ENCODE results near the gene MATN1. TPM values are rescaled to one million over a fixed set of nuclear protein-coding genes. Genes with fewer than 3 reads are reported as not detected.

MATN1 gene
- total and polyA plus RNA-seq, 2 experiments from 2014 or later, result 0.32 TPM; not detected in 1

DNA sequence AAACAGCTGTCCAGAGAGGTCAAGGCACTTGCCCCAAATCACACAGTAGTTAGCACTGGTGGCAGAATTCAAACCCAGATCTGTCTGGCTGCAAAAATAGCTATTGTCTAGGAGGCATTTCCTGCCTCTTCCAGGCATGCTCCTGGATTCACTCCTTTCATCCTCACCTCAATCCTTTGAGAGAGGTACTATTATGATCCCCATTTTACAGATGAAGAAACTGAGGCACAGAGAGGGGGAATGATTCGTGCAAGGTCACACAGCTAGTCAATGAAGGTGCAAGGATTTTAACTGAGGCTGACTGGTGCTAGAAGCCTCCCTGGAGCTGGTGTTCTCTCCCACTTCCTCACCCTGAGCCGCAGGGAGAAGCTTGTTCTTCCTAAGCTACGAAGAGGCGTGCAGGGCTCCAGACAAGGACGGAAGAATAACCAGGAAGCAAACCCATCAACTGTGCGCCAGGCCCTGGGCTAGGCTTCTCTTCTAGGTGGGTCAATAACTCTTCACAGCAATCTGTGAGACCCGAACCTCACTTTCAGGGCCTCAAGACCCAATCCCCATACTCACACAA, 34.8 kb upstream of the MATN1 start:
- in situ Hi-C loops (cut with MboI), result no loop called here
- Histone ChIP-seq H3K4me1 (ENCODE audit: insufficient read depth) (peaks cover 15% of the 10 kb centered on the region), H2AFZ (no peak overlapping the region), H3K36me3 (ENCODE audit: low read depth) (no peaks in the 10 kb centered on the region), H3K27ac (no peak overlapping the region), H3K79me2 (ENCODE audit: insufficient read depth) (no peaks in the 10 kb centered on the region), H3K4me3 (no peak overlapping the region), H3F3A (ENCODE audit: insufficient read depth) (peaks cover 16% of the 10 kb centered on the region), H3K9ac (no peak overlapping the region), H4K20me1 (ENCODE audit: insufficient read depth) (no peaks in the 10 kb centered on the region), H3K9me2 (ENCODE audit: insufficient read depth) (no peaks in the 10 kb centered on the region), H3K4me2 (ENCODE audit: unreplicated experiment) (no peak overlapping the region), H3K9me3 (ENCODE audit: low read depth) (no peaks in the 10 kb centered on the region), H3K27me3 (replicated peaks; ENCODE audit: insufficient read depth) (no peaks in the 10 kb centered on the region)
- TF ChIP-seq EZH2phosphoT487 (IDR thresholded peaks at IDR 0.05; ENCODE audit: insufficient read depth, low read depth) (no peak), EZH2 (IDR thresholded peaks at IDR 0.05; ENCODE audit: insufficient read depth, poor library complexity, severe bottlenecking) (no peak)
- no peak for DNase-seq
- 74% methylated on average over 7 of the region's 7 CpGs for WGBS, 2 experiments (ENCODE audit: low coverage in 1 of 2, low lambda C conversion rate in 2 of 2, missing lambda C conversion rate in 2 of 2)

DNA sequence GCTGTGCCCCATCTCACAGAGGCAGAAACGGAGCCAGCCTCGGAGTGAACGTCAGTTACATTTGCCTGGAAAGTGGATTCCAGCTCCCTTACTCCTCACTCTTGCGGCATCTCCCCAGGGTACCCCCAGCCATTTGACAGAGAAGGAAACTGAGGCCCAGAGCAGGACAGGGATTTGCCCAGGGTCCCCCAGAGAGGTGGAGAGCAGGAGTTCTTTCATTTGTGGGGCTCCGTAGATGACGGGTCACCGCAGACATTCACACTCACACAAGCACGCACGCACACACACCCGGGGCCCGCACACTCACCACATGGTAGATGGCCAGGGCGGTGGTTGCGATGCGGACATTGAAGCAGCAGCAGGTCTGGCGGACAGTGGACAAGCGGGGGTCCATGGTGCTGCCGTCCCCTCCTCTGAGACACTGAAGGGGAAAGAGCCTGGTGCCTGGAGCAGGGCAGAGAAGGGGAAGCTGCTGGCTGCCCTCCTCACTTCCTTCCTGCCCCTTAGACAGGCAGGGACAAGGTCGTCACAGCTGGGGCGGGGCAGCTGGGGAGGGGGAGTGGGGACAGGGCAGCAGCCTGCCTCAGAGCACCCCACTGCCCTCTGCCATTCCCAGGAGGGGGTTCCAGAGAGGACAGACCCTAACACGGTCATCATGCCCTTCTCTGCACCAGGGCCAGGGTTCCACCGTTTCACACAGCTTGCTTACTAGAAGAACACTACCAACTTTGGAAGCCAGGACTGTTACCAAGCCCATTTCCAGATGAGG, 34.2 kb upstream of the MATN1 start, which contains the start of gene LAPTM5:
Gene LAPTM5, minus strand, starts transcription at position 423 of the 769 bp plus-strand sequence. Its CDS starts 29 bp downstream, at position 394.
- DNase-seq, result no peak
- H3K9ac ChIP-seq, result no peak within 1 kb of the TSS
- peaks cover 16% of the 10 kb centered on the region for H3F3A ChIP-seq (ENCODE audit: insufficient read depth)
- no peaks in the 10 kb centered on the region for H3K9me3 ChIP-seq (ENCODE audit: low read depth)
- H3K9me2 ChIP-seq (ENCODE audit: insufficient read depth), result no peaks in the 10 kb centered on the region
- in situ Hi-C loops (cut with MboI), result no loop called here
- no peak within 1 kb of the TSS for H3K27ac ChIP-seq
- H3K27me3 ChIP-seq (replicated peaks; ENCODE audit: insufficient read depth), result no peaks in the 10 kb centered on the region
- peaks cover 15% of the 10 kb centered on the region for H3K4me1 ChIP-seq (ENCODE audit: insufficient read depth)
- H3K79me2 ChIP-seq (ENCODE audit: insufficient read depth), result no peaks in the 10 kb centered on the region
- H2AFZ ChIP-seq, result no peak within 1 kb of the TSS
- WGBS, 2 experiments (ENCODE audit: low coverage in 1 of 2, low lambda C conversion rate in 2 of 2, missing lambda C conversion rate in 2 of 2), result 85 to 86% methylated on average over 20 to 21 of the region's 21 CpGs
- H3K4me2 ChIP-seq (ENCODE audit: unreplicated experiment), result no peak within 1 kb of the TSS
- TF ChIP-seq EZH2 (IDR thresholded peaks at IDR 0.05; ENCODE audit: insufficient read depth, poor library complexity, severe bottlenecking) (no peak), EZH2phosphoT487 (IDR thresholded peaks at IDR 0.05; ENCODE audit: insufficient read depth, low read depth) (no peak)
- no peaks in the 10 kb centered on the region for H3K36me3 ChIP-seq (ENCODE audit: low read depth)
- no peaks in the 10 kb centered on the region for H4K20me1 ChIP-seq (ENCODE audit: insufficient read depth)
- H3K4me3 ChIP-seq, result no peak within 1 kb of the TSS

DNA sequence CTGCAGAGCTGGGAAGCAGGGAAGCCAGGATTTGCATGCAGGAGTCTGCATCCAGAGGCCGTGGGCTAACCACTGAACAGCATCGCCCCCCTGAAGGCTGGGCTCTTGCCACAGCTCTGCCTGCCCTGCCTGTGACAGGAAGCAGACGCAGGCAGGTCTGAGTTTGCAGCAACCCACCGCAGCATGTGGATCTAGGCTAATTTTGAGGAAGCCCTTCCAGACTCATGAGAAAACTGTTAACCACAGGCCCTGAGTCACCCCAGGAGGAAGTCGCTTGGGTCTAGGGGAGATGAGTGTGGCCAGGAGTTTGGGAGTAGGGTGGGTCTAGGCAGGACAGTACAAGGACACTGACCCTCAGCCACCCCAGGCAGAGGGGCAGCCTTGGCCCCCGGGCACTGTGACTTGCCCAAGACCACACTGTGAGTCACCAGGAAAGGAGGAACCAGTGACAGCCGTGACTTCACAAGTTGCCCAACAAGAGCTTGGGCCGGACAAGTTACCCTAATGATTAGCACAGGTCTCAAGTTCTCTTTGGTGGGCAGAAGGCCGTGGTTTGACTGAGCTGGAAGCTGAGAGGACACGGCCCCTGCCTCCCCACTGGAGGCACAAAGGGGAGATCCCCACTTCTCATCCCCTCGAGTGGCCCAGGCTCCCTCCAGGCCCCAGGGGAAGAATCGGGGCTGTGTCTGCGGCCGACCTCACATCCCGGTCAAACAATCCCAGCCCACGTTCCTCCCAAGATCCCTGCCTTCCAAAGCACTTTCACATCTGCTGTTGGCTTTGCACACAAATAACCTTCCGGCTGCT, 33.4 kb upstream of the MATN1 start:
- no peaks in the 10 kb centered on the region for H3K9me2 ChIP-seq (ENCODE audit: insufficient read depth)
- H3K9me3 ChIP-seq (ENCODE audit: low read depth), result no peaks in the 10 kb centered on the region
- no peak overlapping the region for H2AFZ ChIP-seq
- DNase-seq, result peak; percentile 92
- H3K27ac ChIP-seq, result no peak overlapping the region
- WGBS, 2 experiments (ENCODE audit: low coverage in 1 of 2, low lambda C conversion rate in 2 of 2, missing lambda C conversion rate in 2 of 2), result 49 to 55% methylated on average over 17 of the region's 17 CpGs
- no peak overlapping the region for H3K9ac ChIP-seq
- H3K79me2 ChIP-seq (ENCODE audit: insufficient read depth), result no peaks in the 10 kb centered on the region
- TF ChIP-seq EZH2 (IDR thresholded peaks at IDR 0.05; ENCODE audit: insufficient read depth, poor library complexity, severe bottlenecking) (no peak), EZH2phosphoT487 (IDR thresholded peaks at IDR 0.05; ENCODE audit: insufficient read depth, low read depth) (no peak)
- H3K4me1 ChIP-seq (ENCODE audit: insufficient read depth), result peaks cover 15% of the 10 kb centered on the region
- no peaks in the 10 kb centered on the region for H3K36me3 ChIP-seq (ENCODE audit: low read depth)
- no peak overlapping the region for H3K4me3 ChIP-seq
- H4K20me1 ChIP-seq (ENCODE audit: insufficient read depth), result no peaks in the 10 kb centered on the region
- no peaks in the 10 kb centered on the region for H3K27me3 ChIP-seq (replicated peaks; ENCODE audit: insufficient read depth)
- in situ Hi-C loops (cut with MboI), result no loop called here
- H3F3A ChIP-seq (ENCODE audit: insufficient read depth), result peaks cover 16% of the 10 kb centered on the region
- no peak overlapping the region for H3K4me2 ChIP-seq (ENCODE audit: unreplicated experiment)

DNA sequence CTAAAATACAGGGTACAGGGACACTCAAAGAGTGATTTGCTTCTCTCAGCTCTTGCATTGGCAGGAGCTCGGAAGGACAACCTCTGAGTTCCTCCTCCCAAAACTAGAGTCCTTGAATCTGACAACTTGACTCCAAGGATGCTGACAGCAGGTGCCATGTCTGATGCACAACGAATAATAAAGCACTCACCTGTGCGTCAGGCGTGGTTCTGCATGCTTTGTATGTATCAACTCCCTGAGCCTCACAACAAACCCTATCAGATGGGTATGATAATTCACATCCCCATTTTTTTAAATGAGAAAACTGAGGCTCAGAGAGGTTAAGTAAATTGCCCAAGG, 32.8 kb upstream of the MATN1 start:
- Histone ChIP-seq H3K4me3 (no peak overlapping the region), H3K27me3 (replicated peaks; ENCODE audit: insufficient read depth) (no peaks in the 10 kb centered on the region), H3K27ac (no peak overlapping the region), H3K4me1 (ENCODE audit: insufficient read depth) (peaks cover 15% of the 10 kb centered on the region), H3K9me3 (ENCODE audit: low read depth) (no peaks in the 10 kb centered on the region), H4K20me1 (ENCODE audit: insufficient read depth) (no peaks in the 10 kb centered on the region), H3K36me3 (ENCODE audit: low read depth) (no peaks in the 10 kb centered on the region), H3K9me2 (ENCODE audit: insufficient read depth) (no peaks in the 10 kb centered on the region), H3K79me2 (ENCODE audit: insufficient read depth) (no peaks in the 10 kb centered on the region), H3F3A (ENCODE audit: insufficient read depth) (peaks cover 16% of the 10 kb centered on the region), H3K9ac (no peak overlapping the region), H3K4me2 (ENCODE audit: unreplicated experiment) (no peak overlapping the region), H2AFZ (no peak overlapping the region)
- DNase-seq, result no peak
- in situ Hi-C loops (cut with MboI), result no loop called here
- WGBS, 2 experiments (ENCODE audit: low coverage in 1 of 2, low lambda C conversion rate in 2 of 2, missing lambda C conversion rate in 2 of 2), result 93 to 98% methylated on average over 4 of the region's 4 CpGs
- TF ChIP-seq EZH2phosphoT487 (IDR thresholded peaks at IDR 0.05; ENCODE audit: insufficient read depth, low read depth), result no peak
- no peak for TF ChIP-seq EZH2 (IDR thresholded peaks at IDR 0.05; ENCODE audit: insufficient read depth, poor library complexity, severe bottlenecking)
